ENCODE data around the gene BNIP1.
"Not testable (repeated sequence)": the region's sequence is repeated elsewhere in the genome, so short reads cannot be mapped to it uniquely, and the experiment has no call there.

The BNIP1 gene

GRCh38 chr5:173144200-173145176 lies at the start of gene BNIP1:
TSS of gene BNIP1 (plus strand) at chr5:173144531. CDS start at chr5:173144546, 15 bp downstream.
- FAIRE-seq = peak; percentile 88
- peak; percentile 93 for DNase-seq (ENCODE audit: insufficient read length, low spot score)

DNA sequence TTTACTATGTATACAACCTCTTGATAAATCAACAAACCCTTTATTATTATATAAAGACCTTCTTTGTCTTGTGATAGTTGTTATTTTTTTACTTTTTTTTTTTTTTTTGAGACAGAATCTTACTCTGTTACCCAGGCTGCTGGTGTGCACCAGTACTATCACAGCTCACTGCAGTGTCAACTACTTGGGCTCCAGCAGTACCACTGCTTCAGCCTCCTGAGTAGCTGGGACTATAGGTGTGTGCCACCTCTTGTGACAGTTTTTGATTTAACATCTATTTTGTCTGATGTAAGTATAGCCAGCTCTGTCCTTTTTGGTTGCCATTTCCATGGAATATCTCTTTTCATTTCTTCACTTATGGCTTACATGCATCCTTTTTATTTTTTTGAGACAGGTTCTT lies 45.5 kb upstream of the BNIP1 start:
- no peak for FAIRE-seq

GRCh38 chr5:173099461-173099860 lies 44.9 kb upstream of the BNIP1 start:
- DNase-seq (ENCODE audit: insufficient read length, low spot score) (no peak), FAIRE-seq (no peak)

More for the DNA sequence above, 45.5 kb upstream of the BNIP1 start:
- no peak for DNase-seq (ENCODE audit: insufficient read length, low spot score)

- no peak for FAIRE-seq
Observed at GRCh38 chr5:173101245-173101644, 43.1 kb upstream of the BNIP1 start.

DNA sequence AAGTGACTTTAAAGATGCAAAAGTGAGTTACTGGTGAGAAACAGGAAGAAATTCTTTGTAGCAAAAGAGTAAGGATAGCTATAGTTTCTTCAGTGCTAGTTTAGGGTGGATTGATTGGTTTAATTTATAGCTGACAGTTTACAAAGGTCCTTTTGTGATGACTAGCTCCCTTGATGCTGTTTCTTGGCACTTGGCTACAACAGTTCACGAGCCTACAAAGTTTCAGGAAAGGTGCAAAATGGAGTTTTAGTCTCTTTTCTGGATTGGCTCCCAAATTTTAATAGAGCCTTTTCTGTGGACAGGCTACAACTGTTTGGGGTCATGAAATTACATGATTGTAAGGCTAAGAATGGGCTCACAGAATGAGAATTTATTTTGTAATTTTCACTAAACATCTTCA lies 40.9 kb upstream of the BNIP1 start:
- FAIRE-seq (no peak), DNase-seq (ENCODE audit: insufficient read length, low spot score) (no peak)

More at GRCh38 chr5:173101245-173101644, 43.1 kb upstream of the BNIP1 start:
- DNase-seq (ENCODE audit: insufficient read length, low spot score) = no peak

GRCh38 chr5:173108914-173109313 lies 35.4 kb upstream of the BNIP1 start:
- no peak for FAIRE-seq
- DNase-seq (ENCODE audit: insufficient read length, low spot score) = no peak

GRCh38 chr5:173114536-173114935 lies 29.8 kb upstream of the BNIP1 start:
- DNase-seq (ENCODE audit: insufficient read length, low spot score) (no peak), FAIRE-seq (no peak)

DNA sequence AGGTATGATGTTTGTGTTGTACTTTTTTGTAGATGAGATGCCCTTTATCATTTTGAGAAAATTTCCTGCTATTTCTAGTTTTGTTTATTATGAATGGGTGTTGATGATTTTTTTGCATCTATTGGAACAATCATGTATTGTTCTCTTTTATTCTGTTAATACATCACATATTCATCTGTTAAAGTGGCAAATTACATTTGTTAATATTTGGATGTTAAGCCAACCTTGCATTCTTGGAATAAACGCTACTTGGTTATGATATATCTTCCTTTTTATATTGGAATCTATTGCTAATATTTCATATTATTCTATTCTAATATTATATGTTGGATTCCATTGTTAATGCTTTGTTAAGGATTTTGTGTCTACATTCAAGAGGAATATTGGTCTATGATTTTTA lies 24.6 kb upstream of the BNIP1 start:
- no peak for DNase-seq (ENCODE audit: insufficient read length, low spot score)
- no peak for FAIRE-seq

DNA sequence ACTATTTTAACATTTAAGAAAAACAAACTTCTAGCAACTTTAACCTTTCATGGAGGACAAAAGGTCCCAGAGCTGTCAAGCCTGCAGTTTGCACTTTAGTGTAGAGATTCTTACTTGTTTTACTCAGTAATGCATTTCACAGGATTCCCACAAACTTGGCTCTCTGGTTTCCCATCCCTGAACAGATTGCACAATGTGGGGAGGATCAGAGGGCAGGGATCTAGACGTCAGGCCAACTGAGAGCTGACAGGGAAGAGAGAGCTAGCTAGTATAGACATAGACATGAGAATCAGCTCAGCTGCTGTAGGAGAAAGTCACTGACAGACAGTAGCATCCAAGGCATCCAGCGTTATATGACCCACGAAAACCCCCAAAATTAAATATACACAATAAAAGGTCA lies 20.9 kb upstream of the BNIP1 start:
- DNase-seq (ENCODE audit: insufficient read length, low spot score) (no peak), FAIRE-seq (no peak)

GRCh38 chr5:173132166-173132565 lies 12.2 kb upstream of the BNIP1 start:
- not testable (repeated sequence) for FAIRE-seq; DNase-seq (ENCODE audit: insufficient read length, low spot score)

DNA sequence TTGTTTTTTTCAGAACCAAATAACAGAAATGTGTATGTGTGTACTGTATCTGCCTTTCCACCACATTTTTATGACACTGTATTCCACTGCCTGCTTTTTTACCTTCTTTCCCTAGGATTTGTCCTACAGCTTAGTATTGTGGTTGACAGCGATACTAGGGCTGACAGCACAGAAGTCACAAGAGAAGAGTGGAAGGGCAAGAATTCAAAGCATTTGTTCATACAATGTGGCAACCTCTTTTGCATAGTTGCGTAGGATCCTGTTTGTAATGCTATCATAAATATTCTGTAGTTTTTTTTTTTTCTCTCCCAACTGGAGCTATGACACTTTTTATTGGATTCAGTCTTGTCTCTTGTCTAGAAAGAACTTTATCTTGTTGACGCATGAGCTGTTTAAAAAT lies 5.6 kb upstream of the BNIP1 start:
- FAIRE-seq (no peak), DNase-seq (ENCODE audit: insufficient read length, low spot score) (no peak)

DNA sequence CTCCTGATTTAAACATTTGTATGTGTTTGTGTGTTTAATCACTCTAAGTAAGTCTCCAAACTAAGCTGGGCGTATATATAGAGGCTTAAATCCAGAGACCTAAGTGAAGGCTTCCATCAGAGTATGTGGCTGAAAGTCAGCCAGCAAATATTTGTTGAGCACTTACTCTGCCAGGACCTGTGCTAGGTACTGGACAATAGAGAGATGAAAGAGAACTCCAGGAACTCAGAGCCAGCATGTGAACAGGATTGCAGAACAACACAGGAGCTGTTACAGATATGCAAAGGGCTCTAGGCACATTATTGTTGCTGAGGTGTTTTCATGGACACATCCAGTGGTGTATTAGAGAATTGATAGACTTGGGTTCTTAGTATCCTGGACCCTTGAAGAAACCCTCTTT lies 4.7 kb upstream of the BNIP1 start:
- no peak for DNase-seq (ENCODE audit: insufficient read length, low spot score)
- no peak for FAIRE-seq

DNA sequence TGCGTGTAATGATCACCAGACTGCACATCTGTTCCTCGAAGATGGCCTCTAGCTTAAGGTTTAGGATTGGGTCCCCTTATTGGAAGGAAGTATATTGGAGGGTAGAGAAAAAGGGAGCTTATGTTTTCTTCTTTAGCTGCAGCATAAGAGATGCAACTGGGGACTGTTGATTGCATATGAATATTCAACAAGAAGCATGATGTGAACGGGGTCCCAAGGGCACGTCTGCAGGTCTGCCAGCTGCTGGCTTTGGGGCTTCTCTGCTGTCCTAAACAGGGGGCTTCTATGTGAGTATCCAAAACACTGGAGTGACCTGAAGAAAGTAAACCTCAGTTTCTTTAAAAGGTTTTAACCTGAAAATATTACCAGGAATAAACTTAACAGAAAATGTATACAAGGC lies 3.6 kb upstream of the BNIP1 start:
- FAIRE-seq (no peak), DNase-seq (ENCODE audit: insufficient read length, low spot score) (no peak)

DNA sequence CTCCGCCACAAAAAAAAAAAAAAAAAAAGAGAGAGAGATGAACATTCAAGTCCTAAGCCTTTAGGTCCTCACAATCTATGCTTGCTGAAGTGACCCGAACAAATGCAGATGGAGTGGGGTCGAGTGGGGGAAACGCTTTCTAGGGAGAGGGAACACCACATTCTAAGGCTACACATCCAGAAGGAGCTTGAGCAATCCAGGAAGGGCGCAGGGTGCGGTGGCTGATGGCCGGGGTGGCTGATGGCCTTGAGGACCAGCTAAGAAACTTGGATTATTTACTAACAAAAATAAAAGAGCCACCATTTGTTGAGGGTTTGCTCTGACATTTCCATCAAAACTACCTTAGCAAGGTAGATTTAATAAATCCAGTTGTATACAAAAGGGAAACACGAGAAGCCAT lies 764 bp upstream of the BNIP1 start:
- DNase-seq (ENCODE audit: insufficient read length, low spot score) (no peak), FAIRE-seq (no peak)

DNA sequence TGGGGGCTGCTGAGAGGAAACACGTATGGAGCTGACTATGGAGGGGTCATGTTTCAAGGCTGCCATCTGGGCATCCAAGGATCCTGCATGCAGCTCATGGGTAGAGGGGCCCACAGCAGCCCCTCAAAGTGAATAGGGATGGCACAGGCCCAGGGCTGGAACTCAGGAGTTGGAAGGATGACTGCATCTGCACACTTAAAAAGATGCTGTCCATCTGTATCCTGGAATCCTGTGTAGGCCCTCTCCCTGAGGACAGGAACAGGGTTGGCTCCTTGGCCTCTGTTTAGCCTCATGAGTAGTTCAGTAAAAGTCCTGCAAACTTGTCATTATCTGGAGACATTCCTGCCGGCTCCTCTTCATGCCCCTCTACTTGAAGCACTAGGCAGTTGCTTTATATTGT lies 4.0 kb downstream of the BNIP1 start:
- no peak for FAIRE-seq
- no peak for DNase-seq (ENCODE audit: insufficient read length, low spot score)

DNA sequence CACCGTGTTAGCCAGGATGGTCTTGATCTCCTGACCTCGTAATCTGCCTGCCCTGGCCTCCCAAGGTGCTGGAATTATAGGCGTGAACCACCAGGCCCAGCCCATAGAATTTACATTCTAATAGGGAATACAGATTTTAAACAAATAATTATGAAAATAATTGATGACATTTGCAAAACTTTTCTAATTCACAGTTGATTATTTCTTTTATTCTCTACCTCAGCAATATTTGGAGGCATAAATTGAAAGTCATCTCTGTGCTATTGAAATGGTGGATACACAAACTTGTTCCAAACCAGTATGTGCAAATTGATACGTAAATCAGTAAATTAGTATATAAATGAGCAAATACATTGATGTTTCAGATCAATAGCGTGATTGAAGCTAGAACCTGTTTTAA lies 8.2 kb downstream of the BNIP1 start:
- FAIRE-seq (no peak), DNase-seq (ENCODE audit: insufficient read length, low spot score) (no peak)

DNA sequence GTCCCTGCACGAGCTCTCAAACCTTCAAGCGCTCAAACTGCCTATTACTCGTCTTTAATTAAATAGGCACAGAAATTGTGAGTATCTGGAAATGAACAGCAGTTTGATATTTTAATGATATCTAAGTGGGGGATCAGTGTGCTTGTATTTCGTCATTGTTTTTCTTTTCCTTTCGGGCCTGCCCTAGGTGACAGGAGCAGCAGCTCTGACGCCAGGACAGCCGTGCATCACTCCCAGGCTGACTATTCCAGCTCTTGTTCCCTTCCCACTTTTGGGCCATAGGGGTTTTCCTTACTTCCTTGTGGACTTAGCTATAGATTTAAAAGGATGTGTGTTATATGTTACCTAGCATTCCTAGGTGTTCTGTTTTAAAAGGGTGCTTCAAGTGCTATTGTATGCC lies 9.5 kb downstream of the BNIP1 start:
- no peak for FAIRE-seq
- DNase-seq (ENCODE audit: insufficient read length, low spot score) = no peak

- not testable (repeated sequence) for DNase-seq (ENCODE audit: insufficient read length, low spot score); FAIRE-seq
Observed at GRCh38 chr5:173154619-173155018, 10.3 kb downstream of the BNIP1 start.

DNA sequence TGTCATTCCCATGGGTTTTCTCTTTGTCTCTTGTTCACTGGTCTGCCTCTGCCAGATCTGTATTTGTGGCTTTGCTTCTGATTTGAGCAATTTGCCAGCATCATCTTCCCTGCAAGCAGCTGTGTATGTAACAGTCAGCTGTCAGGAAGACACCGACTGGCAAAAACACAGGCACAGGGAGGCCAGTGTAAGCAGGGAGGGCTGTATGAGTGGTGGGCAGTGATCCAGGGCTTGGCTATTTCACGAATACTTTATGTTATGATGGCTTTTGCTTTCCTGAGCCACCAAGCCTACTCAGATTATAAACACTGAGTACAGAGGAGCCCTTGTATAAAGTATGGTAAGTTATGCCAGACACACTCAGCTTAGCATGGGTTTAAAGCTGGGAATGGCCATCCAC lies 11.6 kb downstream of the BNIP1 start:
- DNase-seq (ENCODE audit: insufficient read length, low spot score) (no peak), FAIRE-seq (no peak)

- FAIRE-seq = no peak
- no peak for DNase-seq (ENCODE audit: insufficient read length, low spot score)
Observed at GRCh38 chr5:173158366-173158765, 14.0 kb downstream of the BNIP1 start.

- DNase-seq (ENCODE audit: insufficient read length, low spot score) (no peak), FAIRE-seq (no peak)
Observed at GRCh38 chr5:173159256-173159655, 14.9 kb downstream of the BNIP1 start.

DNA sequence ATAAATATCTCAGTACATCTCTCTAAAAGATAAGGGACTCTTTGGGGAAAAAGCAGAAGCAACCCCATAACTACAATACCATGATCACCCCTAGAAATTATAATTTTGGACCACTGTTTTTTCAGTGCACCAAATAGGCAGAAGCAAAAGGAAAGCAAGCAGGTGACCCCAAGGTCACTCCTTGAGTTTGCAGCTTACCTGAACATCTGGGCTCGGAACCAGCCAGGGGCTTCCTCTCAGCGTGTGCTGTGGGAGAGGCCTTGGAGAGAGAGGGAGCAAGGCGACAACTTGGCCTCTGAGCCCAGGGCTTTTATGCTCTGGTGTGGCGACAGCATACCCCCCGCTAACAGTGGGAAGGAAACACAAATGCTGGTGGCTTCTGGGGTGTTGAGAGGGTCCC lies 16.8 kb downstream of the BNIP1 start:
- DNase-seq (ENCODE audit: insufficient read length, low spot score) (no peak), FAIRE-seq (no peak)

Measured in HTR-8/SVneo (cell line).